GM19324 (cell line): ENCODE measurements around the gene GCK.
"Not testable (repeated sequence)": the region's sequence is repeated elsewhere in the genome, so short reads cannot be mapped to it uniquely, and the experiment has no call there.

Source experiments
- ATAC-seq: cut with Tn5 transposase; IDR thresholded peaks from one replicate; pipeline ENCODE4 v1.9.1; 2021; ENCODE audit warnings: mild to moderate bottlenecking, moderate library complexity; ENCODE audit not compliant: unreplicated experiment, low FRiP score

Gene GCK

DNA sequence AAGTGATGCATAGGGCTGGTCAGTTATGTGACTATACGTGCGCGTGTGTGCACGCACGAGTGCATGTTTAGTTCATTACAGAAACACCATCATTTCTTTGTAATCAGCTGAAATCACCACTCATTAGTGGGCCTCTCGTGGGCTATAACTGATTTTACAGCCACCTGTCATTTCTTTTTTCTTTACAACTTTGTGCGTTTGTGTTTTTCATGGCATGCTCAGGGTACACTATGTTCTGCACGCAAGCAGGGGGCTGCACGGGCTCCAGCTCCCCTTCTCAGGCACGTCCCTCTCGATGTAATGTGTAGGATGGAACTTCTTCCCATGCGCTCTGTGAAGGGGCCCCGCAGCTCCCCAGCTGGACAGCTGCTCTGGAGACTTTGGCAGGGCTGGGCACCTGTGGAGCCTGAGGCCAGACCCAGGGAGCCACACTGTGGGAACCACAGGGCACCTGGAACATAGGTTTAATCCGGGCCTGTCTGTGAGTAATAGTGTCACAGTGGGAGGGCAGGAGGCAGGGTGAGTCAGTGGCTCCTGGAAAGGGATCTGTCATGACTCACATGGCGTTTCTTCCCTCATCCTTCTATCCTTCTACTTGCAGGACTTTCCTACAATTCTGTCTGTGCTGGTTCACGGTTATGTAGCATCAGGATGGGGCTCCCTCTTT, 4.9 kb downstream of the GCK start:
- no peak for ATAC-seq

DNA sequence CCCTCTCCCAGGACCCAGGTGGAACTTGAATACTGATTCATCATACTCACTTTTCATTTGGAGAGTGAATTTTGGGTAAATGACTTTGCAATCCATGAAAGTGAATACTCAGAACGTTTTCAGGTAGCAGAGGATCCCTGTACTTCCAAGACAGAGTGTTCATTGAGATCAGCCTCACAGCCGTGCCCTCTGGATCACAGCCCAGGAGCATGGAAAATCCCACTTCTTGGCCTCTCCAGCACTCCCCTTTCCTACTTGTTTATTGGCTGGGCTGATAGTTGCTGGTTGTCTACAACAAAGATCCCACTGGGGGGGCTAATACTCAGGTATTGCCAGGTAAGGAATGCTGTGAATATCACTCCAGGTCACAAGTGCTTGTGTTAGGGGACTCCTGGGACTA, 5.9 kb downstream of the GCK start:
- ATAC-seq = no peak

DNA sequence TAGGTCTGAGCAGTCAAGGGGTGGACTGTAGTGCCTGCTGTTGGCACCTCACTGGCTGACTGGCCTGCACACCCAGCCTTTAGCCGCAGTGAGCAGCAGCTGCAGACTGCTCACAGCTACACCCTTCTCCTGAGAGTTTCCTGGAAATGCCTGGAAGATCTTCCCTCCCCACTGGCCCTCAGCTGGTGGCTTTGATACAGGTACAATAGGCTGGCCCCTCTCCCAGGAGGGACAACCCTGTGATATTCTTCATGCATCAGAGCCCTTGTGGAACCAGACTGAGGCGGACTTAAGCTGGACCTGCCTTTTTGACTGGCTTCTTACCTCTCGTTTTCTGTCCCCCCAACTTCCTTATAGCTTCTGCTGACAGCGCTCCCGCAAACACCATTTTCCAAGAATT, 6.4 kb downstream of the GCK start:
- ATAC-seq = no peak

- ATAC-seq = no peak
Measured at GRCh38 chr7:44180631-44181030, 8.6 kb downstream of the GCK start.

GRCh38 chr7:44177570-44178131, 11.6 kb downstream of the GCK start:
- no peak for ATAC-seq

DNA sequence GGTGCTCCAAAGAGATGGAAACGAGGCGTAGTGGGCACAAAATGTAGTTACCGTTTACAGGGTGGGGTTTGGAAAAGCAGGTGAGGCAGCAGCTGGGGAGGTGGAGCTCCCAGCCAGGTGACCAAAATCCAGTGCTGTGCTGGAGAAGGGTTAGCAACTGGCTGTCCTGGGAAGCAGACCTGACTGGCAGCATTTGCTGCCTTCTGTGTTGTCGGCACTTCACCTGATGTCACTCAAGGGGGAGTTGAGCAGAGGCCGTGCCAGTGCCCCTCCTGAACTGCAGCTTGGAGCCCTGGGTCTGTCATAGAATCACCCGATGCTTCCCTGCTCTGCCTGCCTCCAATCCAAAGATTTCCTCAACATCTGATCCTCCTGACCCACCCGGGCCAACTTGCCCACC, 12.8 kb downstream of the GCK start:
- ATAC-seq = no peak

DNA sequence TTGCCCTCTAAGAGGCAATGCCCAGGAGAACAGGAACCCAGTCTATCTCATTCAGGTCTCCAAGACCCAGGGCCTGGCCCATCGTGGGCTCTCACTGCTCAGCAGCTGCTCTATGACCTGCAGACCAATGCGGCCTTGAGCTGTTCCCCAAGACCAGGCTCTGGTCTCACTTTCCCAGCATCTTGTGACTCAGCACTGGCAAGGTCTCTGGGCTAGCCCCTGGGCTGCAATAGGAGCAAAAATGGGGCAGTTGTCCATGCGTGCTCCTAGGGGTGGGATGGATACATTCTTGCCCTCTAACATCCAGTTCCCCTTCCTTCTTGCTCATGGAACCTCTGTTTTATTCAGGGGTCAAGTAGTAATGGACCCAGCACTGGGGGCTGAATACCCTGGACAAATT, 13.5 kb downstream of the GCK start:
- no peak for ATAC-seq

DNA sequence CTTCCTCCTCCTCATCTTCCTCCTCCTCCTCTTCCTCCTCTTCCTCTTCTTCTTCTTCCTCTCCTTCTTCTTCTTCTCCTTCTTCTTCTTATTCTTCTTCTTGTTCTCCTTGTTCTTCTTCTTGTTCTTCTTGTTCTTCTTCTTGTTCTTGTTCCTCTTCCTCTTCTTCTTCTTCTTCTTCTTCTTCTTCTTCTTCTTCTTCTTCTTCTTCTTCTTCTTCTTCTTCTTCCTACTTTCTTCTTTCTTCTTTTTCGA, 14.6 kb downstream of the GCK start:
- ATAC-seq = not testable (repeated sequence)

DNA sequence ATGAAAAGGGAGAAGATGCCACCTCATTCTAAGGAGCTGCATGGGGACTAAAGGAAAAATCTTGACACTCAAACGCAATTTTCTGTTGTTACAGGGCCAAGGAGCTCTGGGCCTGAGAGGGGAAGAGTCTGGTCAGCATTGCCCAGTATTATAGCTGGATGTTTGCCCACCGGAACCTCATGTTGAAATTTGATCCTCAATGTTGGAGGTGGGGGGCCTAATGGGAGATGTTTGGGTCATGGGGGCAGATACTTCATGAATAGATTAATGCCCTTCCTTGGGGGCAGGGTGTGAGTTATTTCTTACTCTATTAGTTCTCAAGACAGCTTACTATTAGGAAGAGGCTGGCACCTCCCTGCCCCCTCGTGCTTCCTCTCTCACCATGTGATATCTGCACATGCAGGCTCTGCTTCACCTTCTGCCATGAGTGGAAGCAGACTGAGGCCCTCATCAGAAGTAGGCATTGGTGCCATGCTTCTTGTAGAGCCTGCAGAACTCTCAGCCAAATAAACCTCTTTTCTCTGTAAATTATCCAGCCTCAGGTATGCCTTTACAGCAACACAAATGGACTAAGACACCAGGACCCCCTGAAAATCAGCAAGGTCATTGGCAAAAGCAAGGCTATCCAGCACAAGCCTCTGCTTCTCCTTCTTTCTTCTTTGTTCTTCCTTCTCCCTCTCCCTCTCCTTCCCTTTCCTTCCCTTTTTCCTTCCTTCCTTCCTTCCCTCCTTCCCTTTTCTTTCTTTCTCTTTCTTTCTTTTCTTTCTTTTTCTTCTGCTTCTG, 15.1 kb downstream of the GCK start:
- no peak for ATAC-seq

DNA sequence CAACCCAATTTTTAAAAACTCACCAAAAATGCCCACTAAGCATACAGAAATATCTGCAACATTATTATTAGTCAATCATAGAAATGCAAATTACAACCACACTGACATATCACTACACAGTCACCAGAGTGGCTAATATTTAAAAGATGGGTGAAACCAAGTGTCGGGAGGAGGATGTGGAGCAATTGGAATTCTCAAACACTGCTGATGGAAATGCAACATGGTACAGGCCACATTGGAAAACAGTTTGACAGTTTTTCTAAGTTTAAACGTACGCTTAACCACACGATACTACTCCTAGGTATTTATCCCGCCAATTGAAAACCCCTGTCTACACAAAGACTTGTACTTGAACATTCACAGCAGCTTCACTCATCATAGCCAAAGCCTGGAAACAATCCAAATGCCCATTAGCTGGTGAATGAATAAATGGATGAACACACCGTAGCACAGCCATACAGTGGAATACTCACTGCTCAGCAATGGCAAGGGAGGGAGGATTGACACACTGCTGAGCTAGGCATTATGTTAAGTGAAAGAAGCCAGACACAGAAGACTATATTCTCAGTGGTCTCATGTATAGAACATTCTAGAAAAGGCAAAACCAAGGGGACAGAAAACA, 16.3 kb downstream of the GCK start:
- no peak for ATAC-seq

DNA sequence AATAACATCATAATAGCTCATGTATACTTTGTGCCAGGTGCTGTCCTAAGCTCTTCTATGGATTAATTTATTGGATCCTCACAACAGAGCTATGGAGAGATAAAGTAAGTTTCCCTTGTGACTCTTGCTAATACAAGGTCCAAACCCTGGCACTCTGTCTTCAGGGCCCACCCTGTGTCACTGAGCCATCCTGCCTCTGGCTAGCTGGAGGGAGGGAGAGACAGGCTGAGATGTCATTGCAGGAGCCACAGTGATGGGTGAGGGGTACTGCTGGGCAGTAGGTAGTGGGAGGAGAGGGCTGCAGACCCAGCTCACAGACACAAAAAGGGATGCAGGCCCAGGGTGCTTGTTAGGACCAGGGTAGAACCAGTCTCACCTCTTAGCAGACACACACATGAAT, 16.9 kb downstream of the GCK start:
- ATAC-seq = no peak

DNA sequence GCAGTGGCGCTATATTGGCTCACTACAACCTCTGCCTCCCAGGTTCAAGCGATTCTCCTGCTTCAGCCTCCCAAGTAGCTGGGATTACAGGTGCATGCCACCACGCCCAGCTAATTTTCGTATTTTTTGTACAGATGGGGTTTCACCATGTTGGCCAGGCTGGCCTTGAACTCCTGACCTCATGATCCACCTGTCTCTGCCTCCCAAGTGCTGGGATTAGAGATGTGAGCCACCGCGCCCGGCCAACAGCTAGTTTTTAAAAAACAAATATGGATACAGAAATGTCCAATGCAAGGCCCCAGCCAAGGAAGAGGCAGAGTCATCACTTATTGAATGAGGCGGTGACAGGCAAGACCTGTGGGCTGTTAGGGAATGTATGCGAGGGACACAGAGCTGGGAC, 17.3 kb downstream of the GCK start:
- not testable (repeated sequence) for ATAC-seq

- no peak for ATAC-seq
Measured at GRCh38 chr7:44167920-44168319, 21.3 kb downstream of the GCK start.

DNA sequence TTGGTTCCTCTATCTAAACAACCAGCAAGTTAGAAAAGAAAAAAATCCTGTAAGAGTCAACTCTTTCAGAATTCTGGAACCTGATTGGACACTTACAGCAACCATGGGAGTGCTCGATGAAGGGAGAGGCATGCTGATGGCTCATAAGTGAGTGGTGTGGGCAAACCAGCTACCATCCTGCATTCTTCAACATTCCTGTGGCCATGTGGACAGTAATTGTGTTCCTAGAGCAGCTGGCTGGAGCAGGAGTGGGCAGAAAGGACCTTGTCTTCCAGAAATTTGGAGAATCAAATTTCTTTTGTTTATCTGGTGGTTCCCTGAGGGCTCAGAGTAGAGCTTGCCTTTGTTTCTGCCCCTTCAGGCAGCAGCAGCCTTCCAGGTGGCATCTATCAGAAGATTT, 25.6 kb downstream of the GCK start:
- no peak for ATAC-seq

- no peak for ATAC-seq
Measured at GRCh38 chr7:44162785-44163395, 26.3 kb downstream of the GCK start.

- ATAC-seq = no peak
Measured at GRCh38 chr7:44162179-44162578, 27.1 kb downstream of the GCK start.

DNA sequence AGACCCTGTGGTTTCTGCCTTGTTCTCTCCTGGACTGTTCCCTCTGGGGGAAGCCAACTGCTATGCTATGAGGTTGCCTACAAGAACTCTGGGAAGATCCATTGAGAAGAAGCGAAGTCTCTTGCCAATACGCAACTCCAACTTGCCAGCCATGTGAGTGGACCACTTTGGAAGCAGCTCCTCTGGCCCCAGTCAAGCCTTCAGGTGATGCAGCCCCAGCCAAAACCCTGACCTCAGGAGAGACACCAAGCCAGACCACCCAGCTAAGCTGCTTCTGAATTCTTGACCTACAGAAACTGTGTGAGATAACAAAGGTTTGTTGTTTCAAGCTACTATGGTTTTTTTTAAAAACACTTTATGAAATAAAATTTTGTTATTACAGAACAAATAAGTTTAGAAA, 27.9 kb downstream of the GCK start:
- no peak for ATAC-seq

DNA sequence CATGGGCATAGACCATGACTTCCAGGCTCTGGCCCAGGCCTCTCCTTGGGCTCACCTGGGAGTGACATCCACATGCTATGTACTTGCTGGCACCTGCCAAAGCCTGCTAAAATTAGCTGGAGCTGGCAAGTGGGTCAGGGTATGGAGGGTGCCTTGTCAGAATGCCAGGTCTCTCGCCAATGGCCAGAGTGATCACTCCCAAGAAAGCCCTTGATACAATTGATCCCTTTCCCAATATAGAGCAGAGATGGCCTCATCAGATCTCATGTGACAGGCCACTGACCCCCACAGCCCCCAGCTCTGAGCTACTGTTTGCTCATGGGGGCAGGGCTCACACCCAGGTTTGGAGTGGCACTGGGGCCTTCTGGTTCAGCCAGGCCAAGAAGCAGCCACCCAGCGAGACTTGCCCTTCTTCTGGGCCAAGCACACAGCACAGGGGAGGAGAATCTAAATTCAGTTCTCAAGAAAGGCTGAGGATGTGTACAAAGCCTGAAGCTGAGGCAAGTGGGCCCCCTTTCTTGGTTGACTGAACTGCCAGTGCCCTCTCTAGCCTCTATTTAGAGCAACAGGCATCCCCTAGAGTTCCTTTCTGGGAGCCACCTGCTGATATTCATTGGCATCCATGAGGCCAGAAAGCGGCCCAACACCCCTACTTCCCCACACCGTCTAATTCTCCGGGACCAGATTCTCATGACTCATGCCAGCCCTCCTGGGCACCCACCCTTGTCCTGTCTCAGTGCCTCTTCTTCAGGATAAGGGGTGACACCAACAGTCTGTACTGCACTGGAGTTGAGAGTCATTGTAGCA, 29.2 kb downstream of the GCK start:
- ATAC-seq = no peak

DNA sequence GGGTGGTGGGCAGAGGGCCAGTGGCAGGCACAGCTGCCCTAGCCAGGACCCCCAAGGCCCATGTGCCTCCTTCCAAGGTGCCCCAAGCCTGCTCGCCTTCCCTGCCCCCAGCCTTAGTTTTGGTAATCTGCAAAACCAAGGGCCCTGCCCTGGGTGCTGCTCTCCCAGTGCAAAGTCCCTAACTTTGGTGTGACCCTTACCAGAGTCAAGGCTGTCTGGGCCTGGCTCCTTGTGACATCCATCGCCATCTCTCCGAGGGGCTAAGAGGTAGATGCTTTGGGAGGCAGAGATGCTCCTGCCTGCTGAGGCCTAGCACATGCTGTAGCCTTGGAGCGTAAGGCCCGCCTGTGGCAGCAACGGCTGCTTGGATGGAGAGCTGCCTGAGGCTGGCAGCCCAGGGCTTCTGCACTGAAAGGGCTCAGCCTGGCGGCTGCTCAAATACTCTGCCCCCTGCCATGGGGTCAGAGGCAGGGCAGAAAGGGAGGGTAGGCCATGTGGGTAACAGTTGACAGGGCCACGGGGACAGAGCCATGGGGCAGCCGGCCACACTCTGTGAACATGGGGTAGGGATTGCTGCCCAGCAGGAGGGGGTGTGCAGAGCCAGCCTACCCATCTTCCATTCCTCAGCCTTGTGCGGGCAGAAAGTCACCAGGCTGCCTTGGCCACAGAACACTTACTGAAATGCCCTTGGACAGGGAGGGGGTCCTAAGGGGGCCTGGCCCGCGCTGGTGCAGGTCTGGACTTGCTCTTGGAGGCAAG, 30.2 kb downstream of the GCK start:
- no peak for ATAC-seq
